ENCODE results near the gene ADCY9. TPM values are rescaled to one million over a fixed set of nuclear protein-coding genes. Genes with fewer than 3 reads are reported as not detected.

ADCY9 gene
- total RNA-seq, 5 donors from 2014 or later (not counting 1 experiment from before 2014, with no cell fraction given) = 7.9 to 15.7 (median 11.6) TPM

DNA sequence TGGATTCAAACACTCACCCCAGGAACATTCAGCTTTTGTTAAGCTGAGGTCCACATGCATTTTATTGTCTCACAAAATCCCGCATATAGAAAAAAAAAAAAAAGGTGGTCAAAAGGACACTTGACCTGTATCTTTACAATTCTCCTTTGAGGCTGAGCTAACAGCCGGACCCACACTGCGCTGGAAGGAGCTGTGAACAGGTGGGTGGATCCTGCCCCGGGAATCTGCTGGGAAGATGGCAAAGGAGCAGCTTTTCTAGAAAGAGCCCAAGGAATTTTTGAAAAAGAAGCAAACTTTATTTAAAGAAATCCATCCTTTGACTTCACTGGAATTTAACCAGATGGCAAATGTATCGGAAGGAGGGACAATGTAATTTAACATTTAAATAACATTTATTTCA lies 108.1 kb downstream of the ADCY9 start:
- Histone ChIP-seq H3K4me1 (ENCODE audit: control insufficient read depth in 1 of 2, extremely low read depth in 1 of 2, insufficient read depth in 2 of 2, low read length in 2 of 2) (no peaks in the 10 kb centered on the region), H3K4me3 (ENCODE audit: control insufficient read depth in 1 of 2, extremely low read depth in 1 of 2, low read length in 1 of 2) (no peak overlapping the region), H3K27ac (ENCODE audit: low read length) (no peak overlapping the region), H3K36me3 (ENCODE audit: control insufficient read depth in 2 of 2, extremely low read depth in 1 of 2, insufficient read depth in 1 of 2, low read length in 1 of 2) (no peaks in the 10 kb centered on the region), H3K9me3 (no peaks in the 10 kb centered on the region), H3K27me3 (replicated peaks in 1 of 2; ENCODE audit: control insufficient read depth in 2 of 2, extremely low read depth in 1 of 2, insufficient read depth in 2 of 2, low read length in 1 of 2) (no peaks in the 10 kb centered on the region)
- POLR2A ChIA-PET = no interaction called here
- no peaks in the 10 kb centered on the region for H3K4me1 Mint-ChIP-seq
- WGBS (ENCODE audit: insufficient coverage) = no CpG with 5 or more reads among the region's 5 CpGs
- peaks cover 6% of the 10 kb centered on the region for H3K36me3 Mint-ChIP-seq
- no peaks in the 10 kb centered on the region for H3K9me3 Mint-ChIP-seq
- CTCF ChIA-PET = interaction anchor here in 1 of 2 donors (0.6 kb wide), 1 partner anchor 10 kb away, joined by 5 read pairs; no protein-coding TSS in a partner anchor
- ATAC-seq (replicated peaks in 1 of 4) = no peak
- no peak overlapping the region for H3K4me3 Mint-ChIP-seq
- DNase-seq = no peak
- no peaks in the 10 kb centered on the region for H3K27me3 Mint-ChIP-seq
- H3K27ac Mint-ChIP-seq = no peak overlapping the region

- H3K27me3 Mint-ChIP-seq = no peaks in the 10 kb centered on the region
- no peak overlapping the region for H3K4me3 Mint-ChIP-seq
- Histone ChIP-seq H3K27me3 (replicated peaks in 1 of 2; ENCODE audit: control insufficient read depth in 2 of 2, extremely low read depth in 1 of 2, insufficient read depth in 2 of 2, low read length in 1 of 2) (no peaks in the 10 kb centered on the region), H3K27ac (ENCODE audit: low read length) (no peak overlapping the region), H3K4me3 (ENCODE audit: control insufficient read depth in 1 of 2, extremely low read depth in 1 of 2, low read length in 1 of 2) (no peak overlapping the region), H3K4me1 (ENCODE audit: control insufficient read depth in 1 of 2, extremely low read depth in 1 of 2, insufficient read depth in 2 of 2, low read length in 2 of 2) (no peaks in the 10 kb centered on the region), H3K9me3 (no peaks in the 10 kb centered on the region), H3K36me3 (ENCODE audit: control insufficient read depth in 2 of 2, extremely low read depth in 1 of 2, insufficient read depth in 1 of 2, low read length in 1 of 2) (no peaks in the 10 kb centered on the region)
- peaks cover 8% of the 10 kb centered on the region for H3K36me3 Mint-ChIP-seq
- H3K27ac Mint-ChIP-seq = no peak overlapping the region
- no peaks in the 10 kb centered on the region for H3K9me3 Mint-ChIP-seq
- WGBS (ENCODE audit: insufficient coverage) = 100% methylated on average over 1 of the region's 12 CpGs
- ChIA-PET CTCF (no interaction called here), POLR2A (interaction anchor here in 1 of 2 donors (0.5 kb wide), 1 partner anchor 234 kb away, joined by 4 read pairs; no protein-coding TSS in a partner anchor)
- no peaks in the 10 kb centered on the region for H3K4me1 Mint-ChIP-seq
- ATAC-seq (replicated peaks in 1 of 4) (no peak), DNase-seq (no peak)
Observed at GRCh38 chr16:4006397-4006999, 109.7 kb downstream of the ADCY9 start.

GRCh38 chr16:4005731-4006130 lies 110.5 kb downstream of the ADCY9 start:
- ChIA-PET POLR2A (no interaction called here), CTCF (no interaction called here)
- H3K27ac Mint-ChIP-seq = no peak overlapping the region
- H3K27me3 ChIP-seq (replicated peaks in 1 of 2; ENCODE audit: control insufficient read depth in 2 of 2, extremely low read depth in 1 of 2, insufficient read depth in 2 of 2, low read length in 1 of 2) = no peaks in the 10 kb centered on the region
- DNase-seq = no peak
- ATAC-seq (replicated peaks in 1 of 4) = no peak
- no peak overlapping the region for H3K4me3 ChIP-seq (ENCODE audit: control insufficient read depth in 1 of 2, extremely low read depth in 1 of 2, low read length in 1 of 2)
- H3K4me1 ChIP-seq (ENCODE audit: control insufficient read depth in 1 of 2, extremely low read depth in 1 of 2, insufficient read depth in 2 of 2, low read length in 2 of 2) = no peaks in the 10 kb centered on the region
- no peak overlapping the region for H3K4me3 Mint-ChIP-seq
- no peaks in the 10 kb centered on the region for H3K9me3 ChIP-seq
- H3K4me1 Mint-ChIP-seq = peaks cover 3 to 5% (median 4%) of the 10 kb centered on the region in 3 donors
- H3K36me3 ChIP-seq (ENCODE audit: control insufficient read depth in 2 of 2, extremely low read depth in 1 of 2, insufficient read depth in 1 of 2, low read length in 1 of 2) = no peaks in the 10 kb centered on the region
- no peaks in the 10 kb centered on the region for H3K27me3 Mint-ChIP-seq
- H3K36me3 Mint-ChIP-seq = peaks cover 4% of the 10 kb centered on the region
- no peak overlapping the region for H3K27ac ChIP-seq (ENCODE audit: low read length)
- WGBS (ENCODE audit: insufficient coverage) = 91% methylated on average over 13 of the region's 13 CpGs
- H3K9me3 Mint-ChIP-seq = no peaks in the 10 kb centered on the region

GRCh38 chr16:4005281-4005680 lies 111.0 kb downstream of the ADCY9 start:
- no peak overlapping the region for H3K4me3 ChIP-seq (ENCODE audit: control insufficient read depth in 1 of 2, extremely low read depth in 1 of 2, low read length in 1 of 2)
- DNase-seq (no peak), ATAC-seq (replicated peaks in 1 of 4) (no peak)
- H3K36me3 Mint-ChIP-seq = peaks cover 4% of the 10 kb centered on the region
- peaks cover 8 to 9% (median 8%) of the 10 kb centered on the region in 3 donors for H3K4me1 Mint-ChIP-seq
- 98% methylated on average over 5 of the region's 9 CpGs for WGBS (ENCODE audit: insufficient coverage)
- no peaks in the 10 kb centered on the region for H3K9me3 Mint-ChIP-seq
- ChIA-PET POLR2A (no interaction called here), CTCF (no interaction called here)
- H3K27ac Mint-ChIP-seq = no peak overlapping the region
- H3K27me3 Mint-ChIP-seq = no peaks in the 10 kb centered on the region
- no peaks in the 10 kb centered on the region for H3K36me3 ChIP-seq (ENCODE audit: control insufficient read depth in 2 of 2, extremely low read depth in 1 of 2, insufficient read depth in 1 of 2, low read length in 1 of 2)
- H3K4me1 ChIP-seq (ENCODE audit: control insufficient read depth in 1 of 2, extremely low read depth in 1 of 2, insufficient read depth in 2 of 2, low read length in 2 of 2) = peaks cover 0 to 4% of the 10 kb centered on the region in 2 experiments
- no peak overlapping the region for H3K27ac ChIP-seq (ENCODE audit: low read length)
- no peaks in the 10 kb centered on the region for H3K9me3 ChIP-seq
- H3K27me3 ChIP-seq (replicated peaks in 1 of 2; ENCODE audit: control insufficient read depth in 2 of 2, extremely low read depth in 1 of 2, insufficient read depth in 2 of 2, low read length in 1 of 2) = no peaks in the 10 kb centered on the region
- H3K4me3 Mint-ChIP-seq = no peak overlapping the region

DNA sequence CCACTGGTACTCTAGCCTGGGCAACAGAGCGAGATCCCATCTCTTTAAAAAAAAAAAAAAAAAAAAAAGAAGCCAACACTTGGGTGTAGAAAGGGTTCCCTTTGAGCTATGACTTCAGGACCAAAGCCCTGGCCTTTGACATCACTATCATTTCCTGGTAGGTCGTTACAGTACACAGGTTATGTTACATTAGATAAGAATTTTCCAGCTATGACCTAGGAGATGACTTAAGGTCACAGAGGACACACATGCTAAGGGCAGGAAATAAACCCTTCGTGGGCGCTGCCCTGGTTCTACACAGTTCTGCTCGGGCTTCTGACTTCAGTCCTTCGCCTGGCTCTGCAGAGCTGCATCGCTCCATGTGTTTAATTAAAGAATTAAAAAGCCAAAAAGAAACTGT lies 112.0 kb downstream of the ADCY9 start:
- DNase-seq = no peak
- Mint-ChIP-seq H3K4me1 (peaks cover 17 to 20% (median 18%) of the 10 kb centered on the region in 3 donors), H3K9me3 (no peaks in the 10 kb centered on the region), H3K36me3 (peaks cover 4% of the 10 kb centered on the region), H3K27ac (no peak overlapping the region), H3K4me3 (no peak overlapping the region), H3K27me3 (no peaks in the 10 kb centered on the region)
- Histone ChIP-seq H3K4me1 (ENCODE audit: control insufficient read depth in 1 of 2, extremely low read depth in 1 of 2, insufficient read depth in 2 of 2, low read length in 2 of 2) (peaks cover 0 to 15% of the 10 kb centered on the region in 2 experiments), H3K36me3 (ENCODE audit: control insufficient read depth in 2 of 2, extremely low read depth in 1 of 2, insufficient read depth in 1 of 2, low read length in 1 of 2) (no peaks in the 10 kb centered on the region), H3K27me3 (replicated peaks in 1 of 2; ENCODE audit: control insufficient read depth in 2 of 2, extremely low read depth in 1 of 2, insufficient read depth in 2 of 2, low read length in 1 of 2) (no peaks in the 10 kb centered on the region), H3K27ac (ENCODE audit: low read length) (no peak overlapping the region), H3K9me3 (no peaks in the 10 kb centered on the region), H3K4me3 (ENCODE audit: control insufficient read depth in 1 of 2, extremely low read depth in 1 of 2, low read length in 1 of 2) (no peak overlapping the region)
- ChIA-PET CTCF (interaction anchor here in 1 of 2 donors (0.6 kb wide), 1 partner anchor 65 kb away, joined by 4 read pairs; no protein-coding TSS in a partner anchor), POLR2A (no interaction called here)
- no peak for ATAC-seq (replicated peaks in 1 of 4)
- WGBS (ENCODE audit: insufficient coverage) = 70% methylated on average over 2 of the region's 7 CpGs

DNA sequence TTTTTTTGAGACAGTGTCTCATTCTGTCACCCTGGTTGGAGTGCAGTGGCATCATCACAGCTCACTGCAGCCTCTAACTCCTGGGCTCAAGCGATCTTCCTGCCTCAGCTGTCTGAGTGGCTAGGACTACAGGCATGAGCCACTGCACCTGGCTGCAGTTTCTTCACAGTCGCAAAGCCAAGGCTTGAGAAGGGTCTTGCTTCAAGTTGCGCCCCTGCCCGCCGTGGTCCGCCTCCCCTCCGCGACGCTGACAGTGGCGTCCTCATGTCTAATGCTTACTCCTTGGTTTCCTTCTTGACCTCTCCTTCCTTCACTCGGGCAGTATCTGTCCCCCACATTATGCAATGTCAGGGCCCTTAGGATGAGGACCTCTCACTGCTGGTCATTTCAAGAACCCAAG lies 112.7 kb downstream of the ADCY9 start:
- DNase-seq (no peak), ATAC-seq (replicated peaks in 1 of 4) (no peak)
- Mint-ChIP-seq H3K4me3 (no peak overlapping the region), H3K36me3 (peaks cover 4% of the 10 kb centered on the region), H3K9me3 (no peaks in the 10 kb centered on the region), H3K27me3 (no peaks in the 10 kb centered on the region), H3K4me1 (peaks cover 18 to 21% (median 19%) of the 10 kb centered on the region in 3 donors), H3K27ac (no peak overlapping the region)
- WGBS (ENCODE audit: insufficient coverage) = 96% methylated on average over 11 of the region's 11 CpGs
- H3K4me3 ChIP-seq (ENCODE audit: control insufficient read depth in 1 of 2, extremely low read depth in 1 of 2, low read length in 1 of 2) = no peak overlapping the region
- H3K4me1 ChIP-seq (ENCODE audit: control insufficient read depth in 1 of 2, extremely low read depth in 1 of 2, insufficient read depth in 2 of 2, low read length in 2 of 2) = peaks cover 0 to 15% of the 10 kb centered on the region in 2 experiments
- ChIA-PET POLR2A (no interaction called here), CTCF (no interaction called here)
- H3K27ac ChIP-seq (ENCODE audit: low read length) = no peak overlapping the region
- H3K27me3 ChIP-seq (replicated peaks in 1 of 2; ENCODE audit: control insufficient read depth in 2 of 2, extremely low read depth in 1 of 2, insufficient read depth in 2 of 2, low read length in 1 of 2) = no peaks in the 10 kb centered on the region
- no peaks in the 10 kb centered on the region for H3K9me3 ChIP-seq
- no peaks in the 10 kb centered on the region for H3K36me3 ChIP-seq (ENCODE audit: control insufficient read depth in 2 of 2, extremely low read depth in 1 of 2, insufficient read depth in 1 of 2, low read length in 1 of 2)

Data from T-cell (primary cell).